NOMO-1 treated with DMSO at 0.1 percent for 48 hours (cell line): ENCODE data around the gene MTX3.

Source experiments
- DNase-seq: peaks from one replicate; lab custom pipeline; 2025; ENCODE audit not compliant: unreplicated experiment; lab: John Stamatoyannopoulos, UW

MTX3 gene

DNA sequence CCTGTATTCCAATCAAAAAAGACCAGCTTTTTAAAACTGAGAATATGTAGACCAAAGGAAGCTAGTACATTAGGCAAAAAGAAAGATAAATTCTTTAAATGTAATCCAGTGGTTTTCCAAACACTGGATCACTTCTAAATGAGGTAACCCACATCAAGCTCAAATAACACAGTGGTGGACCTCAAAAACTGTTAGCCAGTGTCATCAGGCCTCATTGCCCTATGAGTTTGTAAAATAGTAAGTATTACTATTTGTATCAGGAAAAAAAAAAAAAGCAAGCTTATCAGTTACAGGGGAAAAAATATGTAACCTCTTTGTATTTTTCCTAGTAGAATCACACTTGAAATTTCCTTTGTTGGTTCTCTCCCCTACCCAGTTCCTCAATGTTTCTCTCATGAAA, 6.7 kb downstream of the MTX3 start:
- no peak for DNase-seq

DNA sequence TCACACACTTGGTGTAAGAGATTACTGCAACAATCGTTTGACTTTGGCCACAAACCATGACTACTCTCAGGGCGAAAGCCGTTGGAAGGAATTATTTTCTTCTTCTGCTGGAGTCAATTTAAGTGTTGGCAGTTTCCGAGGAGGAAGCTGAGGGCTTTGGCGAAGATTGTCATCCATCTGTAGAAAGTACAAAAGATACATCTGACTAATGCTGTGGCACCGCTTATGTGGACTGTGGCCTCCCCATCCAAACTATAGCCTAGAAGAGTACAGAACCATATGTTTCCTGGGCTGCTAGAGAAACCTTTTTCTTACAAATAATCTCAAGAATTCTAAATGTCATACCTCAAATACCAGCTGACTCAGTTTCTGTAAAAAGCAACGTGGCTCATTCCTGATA, 7.4 kb downstream of the MTX3 start:
- DNase-seq, result no peak

DNA sequence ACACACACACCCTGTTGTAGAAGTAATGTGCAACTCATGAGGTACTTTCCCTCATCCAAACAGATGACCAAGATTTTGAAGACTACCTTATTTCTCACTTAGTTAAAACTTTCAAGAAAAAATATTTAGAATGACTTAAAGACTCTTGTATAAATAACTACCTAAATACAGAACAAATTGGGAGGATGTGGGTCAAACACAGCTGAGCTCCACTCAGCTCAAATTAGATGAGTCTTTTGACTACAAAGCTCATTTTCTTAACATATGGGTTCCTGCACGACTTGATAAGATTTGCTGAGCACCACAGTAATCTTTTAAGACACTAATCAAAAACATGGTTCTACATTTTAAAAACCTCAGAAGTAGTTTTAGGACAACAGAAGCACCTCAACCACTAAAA, 8.9 kb downstream of the MTX3 start:
- no peak for DNase-seq

DNA sequence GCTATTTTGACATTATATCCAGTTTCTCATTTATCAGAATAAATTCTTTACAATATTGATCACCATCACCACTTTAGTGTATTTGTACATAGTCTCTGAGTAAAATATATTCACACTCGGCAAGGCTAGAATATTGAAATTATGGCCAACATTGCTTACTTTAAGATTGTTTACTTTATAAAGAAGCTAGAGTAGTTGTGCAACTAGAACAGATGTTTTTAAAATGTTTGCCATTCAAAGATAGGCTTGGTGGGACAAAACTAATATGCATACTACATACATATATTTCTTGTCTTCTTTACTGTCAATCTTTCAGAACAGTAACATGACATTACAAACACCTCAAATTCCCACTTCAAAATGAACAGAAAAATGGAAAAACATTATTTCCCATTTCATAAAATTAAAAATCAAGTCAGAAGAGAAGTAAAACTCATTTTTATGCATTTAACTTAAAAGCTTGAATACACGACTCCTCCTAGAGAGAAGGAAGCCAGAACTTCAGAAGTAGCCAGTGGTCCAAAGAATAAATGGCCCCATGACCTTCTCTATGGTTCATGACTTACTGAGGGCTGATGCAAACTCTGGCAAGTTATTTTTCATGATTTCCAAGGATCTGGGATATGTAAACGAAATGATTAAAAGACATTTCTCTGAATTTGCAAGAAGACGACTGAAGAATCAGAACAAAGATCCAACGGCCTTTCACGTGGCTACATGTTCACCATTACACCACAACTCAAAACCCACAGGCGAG, 14.1 kb downstream of the MTX3 start:
- DNase-seq, result no peak

DNA sequence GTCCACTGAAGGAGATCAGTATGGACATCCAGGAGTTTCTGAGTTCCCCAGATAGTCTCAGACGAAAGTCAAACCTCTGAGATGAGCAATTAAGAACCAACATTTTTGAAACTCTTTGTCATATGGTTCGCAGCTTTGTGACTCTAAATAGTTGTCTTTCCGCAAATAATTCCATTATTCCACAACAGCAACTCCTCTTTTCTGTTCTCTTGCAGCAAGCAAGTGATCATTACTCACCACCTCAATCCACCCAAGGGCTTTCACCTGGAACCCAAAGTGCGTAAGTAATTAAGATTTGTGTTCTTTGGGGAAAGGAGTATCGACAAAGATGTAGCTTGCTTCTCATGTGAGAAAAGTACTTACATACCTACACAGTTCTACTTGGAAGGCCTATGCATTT, 15.6 kb downstream of the MTX3 start:
- no peak for DNase-seq

DNA sequence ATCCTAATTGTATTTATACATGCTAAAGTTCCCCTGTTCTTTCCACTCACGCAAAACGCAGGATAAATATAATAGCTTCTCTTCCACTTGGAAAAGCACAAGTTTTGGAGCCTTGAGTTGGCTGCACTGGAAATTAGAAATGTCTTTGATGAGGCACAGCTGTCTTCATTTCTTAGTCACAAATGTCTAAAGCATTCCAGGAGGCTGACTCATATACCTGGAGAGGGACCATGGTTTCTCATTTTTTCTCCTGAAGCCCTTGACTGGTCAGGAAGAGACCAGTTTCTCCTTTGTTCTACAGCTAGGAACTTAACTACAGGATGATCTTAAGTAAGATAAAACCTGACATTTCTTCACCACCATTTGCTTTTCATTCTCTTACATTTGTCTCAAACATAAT, 16.2 kb downstream of the MTX3 start:
- DNase-seq, result no peak

DNA sequence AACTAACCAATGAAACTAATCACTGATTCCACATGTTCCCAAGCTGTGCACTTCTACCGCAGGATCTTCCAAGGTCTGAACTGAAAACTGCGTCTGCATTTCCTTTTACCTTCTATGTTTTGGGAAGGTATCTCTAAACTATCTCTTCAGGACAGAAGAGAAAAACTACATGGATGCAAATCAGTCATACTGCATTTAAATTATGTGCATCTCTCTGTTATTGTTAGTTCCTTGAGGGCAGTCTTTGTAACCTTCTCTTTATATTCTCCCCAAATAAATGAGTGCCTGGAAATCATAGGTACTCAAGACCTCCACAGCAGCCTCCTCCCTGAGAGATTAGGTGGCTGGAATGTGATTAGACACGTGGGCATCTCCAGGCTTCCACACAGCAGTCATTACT, 17.1 kb downstream of the MTX3 start:
- DNase-seq, result no peak

DNA sequence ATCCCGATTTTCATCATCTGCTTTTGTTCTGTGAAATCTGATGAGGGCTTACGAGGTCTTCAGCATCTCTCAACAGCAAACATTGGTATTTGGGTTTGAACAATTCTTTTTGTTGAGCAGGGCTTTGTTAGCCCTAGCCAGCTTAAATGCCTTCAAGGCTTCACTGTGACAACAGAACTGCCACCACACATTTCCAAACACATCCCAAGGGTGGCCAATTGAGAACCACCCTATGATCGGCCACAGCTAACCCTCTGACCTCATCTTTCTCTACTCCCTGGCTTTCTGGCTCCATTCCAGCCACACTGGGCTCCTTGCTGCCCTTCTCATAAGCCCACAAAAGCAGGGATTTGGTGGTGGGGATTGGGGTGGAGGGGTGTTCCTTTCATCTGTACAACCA, 17.6 kb downstream of the MTX3 start:
- DNase-seq, result no peak

DNA sequence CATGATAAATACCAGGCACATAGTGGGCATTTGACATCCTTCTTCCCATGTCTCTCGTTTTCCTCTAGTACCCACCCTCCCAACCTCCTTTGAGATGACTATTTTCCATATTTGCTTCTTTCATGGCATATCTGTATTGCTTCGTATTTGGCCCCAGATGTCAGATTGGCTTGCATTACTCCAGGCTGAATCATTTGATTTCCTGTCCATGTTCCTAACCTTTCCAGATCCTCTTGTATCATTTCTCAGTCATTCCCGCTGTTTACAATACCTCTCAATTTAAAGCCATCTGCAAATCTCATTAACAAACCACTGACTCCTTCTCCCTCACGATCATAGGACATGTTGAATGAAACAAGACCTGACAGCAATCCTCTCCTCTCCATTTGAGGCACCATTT, 19.9 kb downstream of the MTX3 start:
- no peak for DNase-seq

DNA sequence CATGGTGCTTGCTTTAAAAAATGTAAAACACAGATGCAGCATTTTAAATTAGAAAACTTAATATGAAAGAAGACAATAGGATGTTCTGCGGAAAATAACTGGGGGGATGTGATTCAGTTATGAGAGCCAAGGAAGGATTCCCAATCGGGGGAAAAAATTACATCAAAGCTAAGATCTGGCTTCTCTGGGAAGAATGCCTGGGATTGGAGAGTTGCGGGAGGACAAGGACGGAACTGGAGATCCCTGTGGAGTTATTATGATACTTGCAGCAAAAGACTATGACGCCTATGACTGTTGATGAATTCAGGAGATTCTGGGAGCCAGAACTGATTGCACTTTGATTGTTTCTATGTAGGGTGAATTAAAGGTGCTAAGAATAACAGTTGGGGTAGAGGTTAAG, 24.6 kb downstream of the MTX3 start:
- no peak for DNase-seq

DNA sequence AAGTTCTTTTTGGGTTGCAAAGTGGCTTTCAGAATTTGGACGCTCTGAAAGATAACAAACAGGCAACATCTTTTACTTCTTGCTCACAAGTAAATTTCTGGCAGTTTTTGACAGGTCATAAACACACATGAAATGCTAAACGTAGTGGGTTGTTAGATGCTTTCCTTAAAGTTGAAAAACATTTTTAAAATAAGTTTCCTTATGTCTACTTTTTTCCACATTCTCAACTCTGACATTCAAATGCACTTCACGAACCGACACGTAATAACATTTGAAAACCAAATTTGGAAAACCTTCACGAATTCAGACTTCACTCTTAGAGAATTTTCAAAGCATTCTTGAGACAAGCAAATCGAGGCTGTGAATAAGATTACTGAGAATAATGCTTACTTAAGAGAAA, 26.9 kb downstream of the MTX3 start:
- no peak for DNase-seq

DNA sequence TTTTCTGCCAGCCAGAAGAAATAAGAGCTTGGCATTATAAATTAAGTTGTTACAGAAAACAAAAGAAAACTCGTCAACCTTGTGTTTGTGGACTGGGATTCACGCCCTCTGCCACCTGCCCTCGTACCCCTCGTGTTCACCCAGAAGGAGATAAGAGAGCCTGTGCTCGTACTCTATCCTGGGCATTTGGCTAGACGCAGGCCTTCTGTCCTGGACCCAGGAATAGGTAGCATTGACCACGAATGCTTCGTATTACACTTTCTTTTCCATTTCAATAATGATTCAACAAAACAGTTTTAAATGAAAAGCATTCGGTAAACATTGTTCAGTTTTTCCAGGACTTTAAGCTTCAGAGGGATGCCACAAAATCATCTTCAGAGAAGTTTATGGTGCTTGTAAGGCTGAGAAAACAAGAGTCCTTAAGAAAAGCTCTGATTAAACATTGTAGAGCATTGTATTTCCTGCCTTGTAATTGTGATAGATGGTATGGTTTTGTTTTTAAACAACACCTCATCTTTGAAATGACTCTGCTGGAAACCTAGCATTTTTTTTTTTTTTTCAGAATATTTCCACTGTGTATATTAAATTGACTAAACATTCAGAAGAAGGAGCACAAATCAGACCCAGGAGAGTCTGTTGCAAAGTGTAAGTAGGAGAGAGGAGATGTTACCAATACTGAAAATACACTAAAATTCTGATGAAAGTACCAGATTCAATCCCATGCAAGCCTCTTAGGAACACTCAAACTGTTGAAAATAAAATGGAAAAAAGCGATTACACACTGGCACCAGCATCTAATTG, 27.6 kb downstream of the MTX3 start:
- no peak for DNase-seq

DNA sequence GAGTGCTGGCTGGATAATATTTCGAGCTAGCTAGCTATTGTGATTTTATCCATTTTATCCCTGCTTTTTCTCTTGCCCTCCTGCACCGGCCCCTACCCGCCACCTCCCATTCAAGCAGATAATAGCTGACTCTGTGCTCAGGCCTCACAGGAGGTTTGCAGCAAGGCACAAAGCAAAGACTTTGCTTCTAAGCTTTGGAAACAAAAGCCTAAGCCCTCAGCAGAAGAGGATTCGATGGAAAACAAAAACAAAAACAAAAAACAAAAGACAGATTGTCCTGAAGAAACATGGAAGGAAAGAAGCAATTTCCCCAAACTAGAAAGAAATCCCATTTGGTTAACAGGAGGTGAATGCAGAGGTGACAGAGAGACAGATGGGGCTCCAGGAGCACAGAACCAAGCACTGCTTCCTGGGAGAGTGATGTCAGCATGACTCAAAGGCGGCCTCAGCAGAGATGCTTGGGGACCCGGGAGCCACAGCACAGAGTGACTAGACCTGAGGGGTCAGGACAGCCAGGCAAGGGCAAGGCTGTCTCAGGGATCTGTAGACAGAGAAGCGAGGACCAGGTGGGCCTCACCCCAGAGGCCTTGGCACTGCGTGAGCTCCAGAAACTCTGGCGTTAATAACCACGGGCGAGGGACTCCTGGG, 28.4 kb downstream of the MTX3 start:
- DNase-seq, result no peak

DNA sequence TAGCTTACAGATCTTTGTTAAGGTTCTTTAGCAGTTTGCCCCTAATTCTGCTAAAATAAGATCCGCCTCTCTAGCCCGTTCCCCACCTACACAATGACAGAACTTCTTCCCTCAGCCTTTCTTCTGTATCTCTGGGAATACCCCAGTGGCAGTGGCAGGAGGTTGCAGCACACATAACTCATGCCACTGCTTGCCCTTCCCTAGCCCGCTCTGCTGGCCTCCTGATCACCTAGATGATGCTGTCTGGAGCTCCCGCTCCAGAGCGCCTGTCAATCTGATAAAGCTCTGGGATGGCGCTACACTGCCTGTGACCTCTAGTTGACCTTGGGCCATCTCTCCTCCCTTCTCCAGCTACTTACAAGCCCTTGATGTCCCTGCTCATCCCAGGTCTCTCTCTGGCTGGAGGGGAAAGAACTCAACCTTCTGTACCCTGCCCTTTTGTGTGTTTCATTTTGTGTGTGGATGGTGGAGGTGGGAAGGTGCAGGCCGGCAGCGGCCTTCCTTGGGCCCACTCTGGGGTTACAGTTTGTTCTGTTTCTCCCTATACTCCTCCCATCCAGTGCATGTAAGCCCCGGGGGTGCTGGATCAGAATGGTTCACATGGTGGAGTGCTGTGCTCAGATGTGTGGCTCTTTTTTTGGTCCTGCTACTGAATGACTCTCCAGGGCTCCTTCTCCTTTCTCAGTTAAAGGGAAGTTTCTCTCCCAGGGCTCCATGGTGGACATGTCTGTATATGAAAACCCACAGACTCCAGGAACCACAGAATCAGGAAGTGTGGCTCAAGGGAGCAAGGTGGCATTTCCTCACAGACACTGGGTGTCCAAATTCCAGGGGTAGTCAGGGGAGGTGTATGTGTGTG, 29.1 kb downstream of the MTX3 start:
- DNase-seq, result no peak

DNA sequence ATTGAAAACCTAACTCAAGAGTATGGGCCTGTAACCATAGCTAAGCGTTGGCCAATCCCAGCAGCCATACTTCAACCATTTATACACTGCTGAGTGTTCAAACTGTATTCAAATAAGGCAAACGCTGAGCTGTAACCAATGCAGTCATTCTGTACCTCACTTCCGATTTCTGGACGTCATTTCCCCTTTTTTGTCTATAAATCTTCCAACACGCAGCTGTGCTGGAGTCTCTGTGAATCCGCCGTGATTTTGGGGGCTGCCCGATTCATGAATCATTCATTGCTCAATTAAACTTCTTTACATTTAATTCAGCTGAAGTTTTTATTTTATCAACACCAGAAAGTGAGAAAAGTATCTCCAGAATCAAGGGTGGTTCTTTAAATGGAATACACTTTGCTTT, 31.7 kb downstream of the MTX3 start:
- peak; percentile 56 for DNase-seq

DNA sequence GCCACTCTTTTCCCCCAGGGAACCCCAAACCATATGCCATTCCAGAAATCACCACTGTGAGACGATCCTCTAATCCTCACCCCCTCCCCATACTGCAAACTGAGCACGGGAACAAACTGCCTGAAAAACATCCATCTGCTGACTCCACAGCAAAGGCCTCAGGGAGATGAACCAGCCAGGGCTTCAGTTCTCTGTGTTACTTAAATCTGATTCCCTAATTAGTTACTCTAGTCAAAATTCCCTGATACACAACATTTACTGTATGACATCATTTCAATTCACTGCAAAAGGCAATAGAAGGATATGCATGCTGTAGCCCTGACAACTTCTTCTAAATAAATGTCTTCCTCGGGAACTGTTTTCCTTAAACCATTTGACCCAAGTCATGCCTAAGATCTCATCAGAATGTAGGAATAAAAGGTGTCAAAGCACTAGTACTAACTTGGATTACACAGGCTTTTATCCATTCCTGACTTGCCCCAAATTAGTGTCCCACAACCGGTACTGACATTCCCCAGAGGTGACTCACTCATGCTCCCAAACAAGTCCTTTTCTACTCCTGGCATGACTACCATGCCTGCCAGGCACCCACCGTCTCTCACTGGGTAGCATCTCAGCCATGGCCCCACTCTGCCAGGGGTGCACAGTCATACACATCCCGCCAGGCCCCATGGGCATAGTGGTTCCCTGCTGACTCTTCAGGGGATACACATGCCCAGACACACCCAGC, 35.0 kb downstream of the MTX3 start:
- DNase-seq, result no peak

DNA sequence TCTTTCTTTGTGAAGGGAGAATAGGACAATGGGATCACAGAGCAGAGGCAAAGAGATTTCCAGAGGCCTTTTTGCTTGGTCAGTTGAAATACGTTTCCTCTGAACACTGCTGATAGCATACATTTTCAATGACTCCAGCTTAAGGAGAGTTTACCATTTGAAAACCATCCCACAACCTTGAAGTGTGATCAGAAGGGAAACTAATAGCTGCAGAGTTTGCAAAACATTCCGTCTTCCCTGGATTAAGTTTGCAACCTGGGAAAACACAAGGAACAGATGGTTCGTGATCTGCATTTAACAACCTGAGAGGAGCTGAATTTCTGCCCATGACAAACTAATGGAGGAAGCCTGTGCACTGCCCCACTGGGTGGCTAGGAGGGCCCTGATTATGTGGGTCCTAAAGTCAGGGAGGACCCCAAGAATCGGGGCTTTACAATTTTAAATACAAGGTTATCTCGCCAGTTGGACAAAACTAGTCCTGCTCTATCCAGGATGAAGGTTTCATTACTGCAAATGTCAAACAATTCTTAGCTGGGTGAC, 35.6 kb downstream of the MTX3 start:
- no peak for DNase-seq

DNA sequence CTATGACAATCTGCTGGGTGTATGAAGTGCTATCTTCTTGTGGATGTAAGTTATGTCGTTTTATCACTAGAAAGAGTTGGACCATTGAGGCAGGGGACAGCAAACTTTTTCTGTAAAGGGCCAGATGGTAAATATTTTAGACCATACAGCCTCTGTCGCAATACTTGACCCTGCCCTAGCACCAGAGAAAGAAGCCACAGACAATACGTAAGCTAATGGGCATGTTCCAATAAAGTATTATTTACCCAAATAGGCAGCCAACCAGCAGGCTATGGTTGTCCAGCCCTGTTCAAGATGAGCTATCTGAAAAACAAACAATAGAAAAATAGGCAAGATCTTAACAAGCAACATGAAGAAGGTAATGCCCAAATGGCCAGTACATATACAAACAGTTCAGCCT, 36.4 kb downstream of the MTX3 start:
- no peak for DNase-seq

DNA sequence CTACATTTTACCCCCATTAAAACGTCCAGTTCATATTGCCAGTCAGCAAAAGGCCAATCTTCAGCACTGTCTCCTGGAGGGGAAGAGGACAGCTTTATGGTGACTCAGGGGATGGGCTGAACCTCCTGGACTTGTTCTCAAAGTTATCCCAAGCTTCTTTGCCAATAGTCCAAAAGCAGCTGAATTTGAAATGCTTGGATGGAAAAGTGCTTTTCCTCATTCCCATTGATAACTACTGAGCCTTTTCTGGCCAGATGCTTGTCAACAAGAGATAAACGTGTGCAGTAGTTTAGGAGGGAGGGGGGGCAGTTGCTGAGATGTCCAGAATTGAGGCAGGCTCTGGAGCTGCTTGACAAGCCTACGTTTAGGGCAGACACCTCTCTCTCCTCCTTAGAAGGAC, 43.5 kb downstream of the MTX3 start:
- no peak for DNase-seq

DNA sequence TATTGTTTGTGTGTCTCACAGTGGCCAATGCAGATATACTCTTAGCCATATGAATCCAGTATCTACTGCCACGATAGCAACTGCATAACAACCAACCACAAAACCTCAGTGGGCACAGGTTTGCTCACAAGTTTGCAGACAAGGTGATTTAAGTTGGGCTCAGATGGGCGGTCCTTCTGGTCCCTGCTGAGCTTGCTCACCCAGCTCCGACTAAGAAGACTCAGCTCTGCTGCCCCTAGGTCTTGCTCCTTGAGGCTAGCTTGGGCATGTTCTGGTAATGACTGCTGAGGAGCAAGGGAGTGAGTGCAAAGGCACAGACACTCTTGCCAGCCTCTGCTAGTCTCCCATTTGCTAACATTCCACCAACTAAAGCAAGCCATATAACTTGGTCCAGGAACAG, 52.6 kb downstream of the MTX3 start:
- DNase-seq, result no peak
